ENCODE results near the gene CLIC4. TPM values are rescaled to one million over a fixed set of nuclear protein-coding genes. Genes with fewer than 3 reads are reported as not detected.
"Not testable (repeated sequence)": the region's sequence is repeated elsewhere in the genome, so short reads cannot be mapped to it uniquely, and the experiment has no call there.

CLIC4 gene
- total RNA-seq (2021; fragmentation: NEBNext Ultra II Directional; extraction: Animal tissue kit (Norgen Biotek cat#: 25700)): 100 to 1,000 TPM; 517 to 729 (median 548) TPM
- long read RNA-seq, full-length matches to known transcripts: 419 of 570 reads
- long read RNA-seq, partial matches to known transcripts: 19 of 570 reads
- long read RNA-seq, other reads (novel, unspliced or antisense): 132 of 570 reads

DNA sequence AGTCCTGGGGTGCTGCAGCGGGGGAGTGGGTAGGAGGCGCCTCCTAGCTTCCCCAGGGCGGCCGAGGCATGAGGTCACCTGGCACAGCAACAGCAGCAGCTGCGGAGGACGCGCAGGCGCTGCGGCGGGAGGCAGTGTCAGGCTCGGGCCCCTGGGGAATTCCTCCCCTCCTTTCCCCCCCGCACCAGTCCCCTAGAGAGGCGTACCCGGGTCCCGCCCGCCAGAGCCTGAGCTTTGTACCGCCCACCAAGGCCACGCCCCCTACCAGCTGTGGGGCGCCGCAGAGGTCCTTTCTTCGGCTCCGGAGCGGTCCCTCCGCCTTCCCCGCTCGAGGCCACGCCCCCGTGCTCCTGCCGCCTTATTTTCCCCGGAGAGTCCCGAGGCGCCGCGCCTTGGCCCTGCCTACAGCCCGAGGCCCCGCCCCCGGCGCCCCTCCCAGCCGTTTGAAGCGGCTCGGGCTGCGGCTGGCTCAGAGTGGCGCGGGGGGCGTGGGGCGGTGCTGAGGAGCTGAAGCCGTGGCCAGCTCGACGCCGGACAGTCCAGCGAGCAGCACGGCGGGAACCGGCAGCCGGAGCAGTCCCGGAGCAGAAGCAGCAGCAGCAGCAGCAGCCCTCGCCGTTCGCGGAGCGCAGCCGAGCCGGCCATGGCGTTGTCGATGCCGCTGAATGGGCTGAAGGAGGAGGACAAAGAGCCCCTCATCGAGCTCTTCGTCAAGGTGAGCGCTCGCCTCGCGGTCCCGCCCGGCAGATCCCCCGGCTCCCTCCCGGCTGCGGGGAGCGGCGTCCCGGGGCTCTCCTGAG is at the start of gene CLIC4:
Gene CLIC4 (plus strand): TSS at position 537 of the 800 bp plus-strand sequence. CDS start 107 bp downstream, at position 644.
- Mint-ChIP-seq H3K27me3 (ENCODE audit: insufficient read depth) (peaks cover 6% of the 10 kb centered on the region), H3K36me3 (ENCODE audit: low read depth) (peaks cover 31% of the 10 kb centered on the region), H3K4me3 (peak within 1 kb of the TSS; percentile 95), H3K27ac (peak within 1 kb of the TSS; percentile 97), H3K4me1 (ENCODE audit: low read depth) (peaks cover 68% of the 10 kb centered on the region), H3K9me3 (peaks cover 11% of the 10 kb centered on the region)
- peak; percentile 98 for DNase-seq
- TF ChIP-seq, protein P1, sequence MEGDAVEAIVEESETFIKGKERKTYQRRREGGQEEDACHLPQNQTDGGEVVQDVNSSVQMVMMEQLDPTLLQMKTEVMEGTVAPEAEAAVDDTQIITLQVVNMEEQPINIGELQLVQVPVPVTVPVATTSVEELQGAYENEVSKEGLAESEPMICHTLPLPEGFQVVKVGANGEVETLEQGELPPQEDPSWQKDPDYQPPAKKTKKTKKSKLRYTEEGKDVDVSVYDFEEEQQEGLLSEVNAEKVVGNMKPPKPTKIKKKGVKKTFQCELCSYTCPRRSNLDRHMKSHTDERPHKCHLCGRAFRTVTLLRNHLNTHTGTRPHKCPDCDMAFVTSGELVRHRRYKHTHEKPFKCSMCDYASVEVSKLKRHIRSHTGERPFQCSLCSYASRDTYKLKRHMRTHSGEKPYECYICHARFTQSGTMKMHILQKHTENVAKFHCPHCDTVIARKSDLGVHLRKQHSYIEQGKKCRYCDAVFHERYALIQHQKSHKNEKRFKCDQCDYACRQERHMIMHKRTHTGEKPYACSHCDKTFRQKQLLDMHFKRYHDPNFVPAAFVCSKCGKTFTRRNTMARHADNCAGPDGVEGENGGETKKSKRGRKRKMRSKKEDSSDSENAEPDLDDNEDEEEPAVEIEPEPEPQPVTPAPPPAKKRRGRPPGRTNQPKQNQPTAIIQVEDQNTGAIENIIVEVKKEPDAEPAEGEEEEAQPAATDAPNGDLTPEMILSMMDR (IDR thresholded peaks at IDR 0.05): peak; percentile 70

DNA sequence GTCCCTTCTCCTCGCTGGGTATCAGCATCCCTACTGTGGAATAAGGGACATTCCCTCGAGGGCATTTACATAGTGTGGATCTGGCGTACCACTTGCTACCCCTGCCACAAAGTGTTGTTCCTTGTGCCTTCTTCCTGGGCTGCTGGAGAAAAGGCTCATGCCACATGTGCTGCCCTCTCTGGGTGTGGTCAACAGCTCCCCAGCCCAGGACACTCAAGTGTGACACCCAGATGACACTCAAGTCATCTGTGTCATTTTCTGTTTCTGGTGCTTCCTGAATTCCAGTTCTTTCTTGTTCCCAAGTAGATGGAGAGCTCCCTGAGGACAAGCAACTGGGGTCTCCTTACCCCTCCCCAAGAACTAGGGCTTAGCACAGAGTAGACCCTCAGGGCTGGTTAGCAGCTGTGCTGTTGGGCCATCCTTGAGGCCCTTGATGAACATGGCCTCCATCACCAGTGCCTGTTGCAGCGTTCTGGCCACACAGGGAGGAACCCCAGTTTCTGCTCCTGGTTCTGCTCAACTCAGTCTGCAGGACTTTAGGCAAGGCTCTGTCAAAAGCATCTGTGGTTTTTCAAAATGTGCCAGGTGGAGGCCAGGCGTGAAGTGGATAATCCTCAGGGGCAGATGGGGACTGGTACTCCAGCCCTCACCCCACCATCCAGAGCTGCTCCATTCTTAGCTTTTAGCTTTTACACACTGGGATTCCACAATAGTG is 49.0 kb upstream of the CLIC4 start:
- no peak for DNase-seq
- Mint-ChIP-seq H3K4me1 (ENCODE audit: low read depth) (peaks cover 29% of the 10 kb centered on the region), H3K27ac (no peak overlapping the region), H3K9me3 (0 out of 2 replicates have a peak, but pooled peaks cover 7% of the 10 kb centered on the region), H3K36me3 (ENCODE audit: low read depth) (peaks cover 6% of the 10 kb centered on the region; the same call in 1 of the 2 replicates), H3K27me3 (ENCODE audit: insufficient read depth) (peaks cover 1% of the 10 kb centered on the region; the same call in 1 of the 2 replicates), H3K4me3 (no peak overlapping the region)
- TF ChIP-seq, protein P1 (IDR thresholded peaks at IDR 0.05): no peak

DNA sequence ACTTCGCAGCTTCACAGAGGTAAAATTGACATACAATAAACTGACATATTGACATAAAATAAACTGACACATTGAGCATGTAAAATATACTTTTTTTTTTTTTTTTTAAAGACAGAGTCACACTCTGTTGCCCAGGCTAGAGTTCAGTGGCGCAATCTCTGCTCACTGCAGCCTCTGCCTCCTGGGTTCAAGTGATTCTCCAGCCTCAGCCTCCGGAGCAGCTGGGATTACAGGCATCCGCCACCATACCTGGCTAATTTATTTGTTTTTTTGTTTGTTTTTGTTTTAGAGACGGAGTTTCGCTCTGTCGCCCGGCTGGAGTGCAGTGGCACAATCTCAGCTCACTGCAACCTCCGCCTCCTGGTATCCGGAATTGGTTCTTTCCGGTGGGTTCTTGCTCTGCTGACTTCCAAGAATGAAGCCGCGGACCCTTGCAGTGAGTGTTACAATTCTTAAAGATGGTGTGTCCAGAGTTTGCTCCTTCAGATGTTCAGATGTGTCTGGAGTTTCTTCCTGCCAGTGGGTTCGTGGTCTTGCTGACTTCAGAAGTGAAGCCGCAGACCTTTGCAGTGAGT is 48.4 kb upstream of the CLIC4 start:
- Mint-ChIP-seq H3K9me3 (0 out of 2 replicates have a peak, but pooled peaks cover 7% of the 10 kb centered on the region), H3K4me1 (ENCODE audit: low read depth) (peaks cover 29% of the 10 kb centered on the region), H3K36me3 (ENCODE audit: low read depth) (peaks cover 6% of the 10 kb centered on the region; the same call in 1 of the 2 replicates), H3K27ac (no peak overlapping the region), H3K4me3 (no peak overlapping the region), H3K27me3 (ENCODE audit: insufficient read depth) (peaks cover 1% of the 10 kb centered on the region; the same call in 1 of the 2 replicates)
- DNase-seq: no peak
- TF ChIP-seq, protein P1 (IDR thresholded peaks at IDR 0.05): no peak

DNA sequence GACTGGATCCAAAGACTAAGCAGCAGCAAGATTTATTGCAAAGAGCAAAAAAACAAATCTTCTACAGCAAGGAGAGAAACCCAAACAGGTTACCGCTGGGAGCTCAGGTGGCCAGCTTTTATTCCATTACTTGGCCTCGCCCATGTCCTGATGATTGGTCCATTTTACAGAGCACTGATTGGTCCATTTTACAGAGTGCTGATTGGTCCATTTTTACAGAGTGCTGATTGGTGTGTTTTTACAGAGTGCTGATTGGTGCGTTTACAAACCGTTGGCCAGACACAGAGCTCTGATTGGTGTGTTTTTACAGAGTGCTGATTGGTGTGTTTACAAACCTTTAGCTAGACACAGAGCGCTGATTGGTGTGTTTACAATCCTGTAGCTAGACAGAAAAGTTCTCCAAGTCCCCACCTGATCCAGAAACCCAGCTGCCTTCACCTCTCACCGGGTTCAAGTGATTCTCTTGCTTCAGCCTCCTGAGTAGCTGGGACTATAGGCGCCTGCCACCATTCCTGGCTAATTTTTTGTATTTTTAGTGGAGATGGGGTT is 47.7 kb upstream of the CLIC4 start:
- H3K4me3 Mint-ChIP-seq: not testable (repeated sequence)
- peaks cover 30% of the 10 kb centered on the region for H3K4me1 Mint-ChIP-seq (ENCODE audit: low read depth)

GRCh38 chr1:24698326-24698725 is 46.9 kb upstream of the CLIC4 start:
- H3K27ac Mint-ChIP-seq: not testable (repeated sequence)

More for the DNA sequence above, 47.7 kb upstream of the CLIC4 start:
- H3K27me3 Mint-ChIP-seq (ENCODE audit: insufficient read depth); H3K27ac Mint-ChIP-seq; DNase-seq; H3K9me3 Mint-ChIP-seq; H3K36me3 Mint-ChIP-seq (ENCODE audit: low read depth): not testable (repeated sequence)

DNA sequence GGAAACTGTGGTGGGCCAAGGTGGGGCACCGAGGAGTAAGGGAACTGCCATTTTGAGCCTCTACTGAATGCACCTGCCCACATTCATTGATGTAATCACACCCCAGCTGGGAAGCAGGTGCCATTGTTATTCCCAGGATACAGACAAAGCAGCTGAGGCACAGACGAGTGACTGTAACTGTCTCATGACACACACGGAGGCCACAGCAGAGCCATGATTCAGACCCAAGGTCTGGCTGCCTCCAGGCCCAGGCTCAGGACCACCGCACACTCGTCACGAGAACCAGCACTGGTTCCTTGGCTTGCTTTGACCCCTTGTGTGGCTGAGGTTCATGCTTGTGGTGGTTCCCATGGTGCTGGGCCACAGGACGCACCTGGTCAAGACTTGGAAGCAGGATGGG is 45.6 kb upstream of the CLIC4 start:
- no peak for DNase-seq
- H3K27ac Mint-ChIP-seq: no peak overlapping the region
- TF ChIP-seq, protein P1 (IDR thresholded peaks at IDR 0.05): no peak
- 0 out of 2 replicates have a peak, but pooled peaks cover 7% of the 10 kb centered on the region for H3K9me3 Mint-ChIP-seq
- H3K4me1 Mint-ChIP-seq (ENCODE audit: low read depth): peaks cover 28% of the 10 kb centered on the region
- H3K27me3 Mint-ChIP-seq (ENCODE audit: insufficient read depth): no peaks in the 10 kb centered on the region; the same call in 1 of the 2 replicates
- no peak overlapping the region for H3K4me3 Mint-ChIP-seq
- H3K36me3 Mint-ChIP-seq (ENCODE audit: low read depth): peaks cover 6% of the 10 kb centered on the region; the same call in 1 of the 2 replicates

More at GRCh38 chr1:24698326-24698725, 46.9 kb upstream of the CLIC4 start:
- not testable (repeated sequence) for H3K4me3 Mint-ChIP-seq; H3K27me3 Mint-ChIP-seq (ENCODE audit: insufficient read depth); DNase-seq; H3K9me3 Mint-ChIP-seq; H3K36me3 Mint-ChIP-seq (ENCODE audit: low read depth)
- peaks cover 32% of the 10 kb centered on the region for H3K4me1 Mint-ChIP-seq (ENCODE audit: low read depth)
